NCI-H2081 treated with DMSO at 0.1 percent for 48 hours (cell line): Measurements from ENCODE around the gene PCDHGA1.
"Not testable (repeated sequence)": the region's sequence is repeated elsewhere in the genome, so short reads cannot be mapped to it uniquely, and the experiment has no call there.

Experiments used
- DNase-seq: peaks from one replicate; lab custom pipeline; 2025; lab: John Stamatoyannopoulos, UW

Gene PCDHGA1

GRCh38 chr5:141346017-141346416, 15.7 kb downstream of the PCDHGA1 start:
- DNase-seq, result not testable (repeated sequence)

- peak; percentile 64 for DNase-seq
Observed at GRCh38 chr5:141349917-141350619, 19.8 kb downstream of the PCDHGA1 start, which contains the start of gene PCDHGB1. TSS of gene PCDHGB1 (plus strand) at chr5:141350099. CDS start at chr5:141350261, 162 bp downstream.

- DNase-seq, result no peak
Observed at GRCh38 chr5:141351591-141351990, 21.3 kb downstream of the PCDHGA1 start.

GRCh38 chr5:141354900-141355469, 24.7 kb downstream of the PCDHGA1 start, which contains the start of gene PCDHGA4:
TSS of gene PCDHGA4 (plus strand) at chr5:141355021. CDS start at chr5:141355108, 87 bp downstream.
- DNase-seq, result no peak

GRCh38 chr5:141355641-141356040, 25.3 kb downstream of the PCDHGA1 start:
- DNase-seq, result no peak

- DNase-seq, result no peak
Observed at GRCh38 chr5:141356133-141356532, 25.8 kb downstream of the PCDHGA1 start.

GRCh38 chr5:141356950-141357349, 26.6 kb downstream of the PCDHGA1 start:
- no peak for DNase-seq

GRCh38 chr5:141359790-141360426, 29.6 kb downstream of the PCDHGA1 start, which contains the start of gene PCDHGB2:
TSS of gene PCDHGB2 (plus strand) at chr5:141359994. CDS start at chr5:141360136, 142 bp downstream.
- no peak for DNase-seq

- DNase-seq, result no peak
Observed at GRCh38 chr5:141360685-141361084, 30.4 kb downstream of the PCDHGA1 start.

GRCh38 chr5:141362719-141363118, 32.4 kb downstream of the PCDHGA1 start:
- no peak for DNase-seq

GRCh38 chr5:141363952-141364660, 33.8 kb downstream of the PCDHGA1 start, which contains the start of gene PCDHGA5:
TSS of gene PCDHGA5 (plus strand) at chr5:141364162. CDS start at chr5:141364331, 169 bp downstream.
- DNase-seq, result no peak

- no peak for DNase-seq
Observed at GRCh38 chr5:141366016-141366896, 35.9 kb downstream of the PCDHGA1 start.

GRCh38 chr5:141369994-141370848, 39.9 kb downstream of the PCDHGA1 start, which contains the start of gene PCDHGB3:
TSS of gene PCDHGB3 (plus strand) at chr5:141370242. CDS start at chr5:141370395, 153 bp downstream.
- no peak for DNase-seq

GRCh38 chr5:141371572-141372475, 41.5 kb downstream of the PCDHGA1 start:
- DNase-seq, result no peak

GRCh38 chr5:141373673-141374317, 43.5 kb downstream of the PCDHGA1 start, which contains the start of gene PCDHGA6:
TSS of gene PCDHGA6 (plus strand) at chr5:141373891. CDS start at chr5:141374084, 193 bp downstream.
- DNase-seq, result no peak

GRCh38 chr5:141374627-141375026, 44.3 kb downstream of the PCDHGA1 start:
- DNase-seq, result no peak

GRCh38 chr5:141375444-141376155, 45.3 kb downstream of the PCDHGA1 start:
- DNase-seq, result not testable (repeated sequence)
